Common myeloid progenitor, CD34-positive (primary cell): ENCODE results near the gene SOCS3.

ENCODE experiments used
- CTCF ChIA-PET: fragments of 350-600 bp; sonication (Branson Sonifier 250); formaldehyde crosslinking; loops from one replicate; lab custom pipeline; 2021; ENCODE audit warnings: antibody characterized with exemption; lab: Charles Lee
- POLR2A ChIA-PET: fragments of 350-600 bp; sonication (Branson Sonifier 250); formaldehyde crosslinking; loops from one replicate; lab custom pipeline; 2021; ENCODE audit warnings: antibody characterized with exemption; lab: Charles Lee
- DNase-seq, 3 donors: peaks; one replicate each; pipeline versions ENCODE4 v3.0.0 to v3.0.0-alpha.2; 2013
- H3K27ac ChIP-seq, 2 experiments: 1 replicate in 1 of 2; 2 replicates in 1 of 2; pipeline ENCODE4 v1.7.0; 2013; ENCODE audit warnings: inconsistent platforms in 2 of 2, low read length in 2 of 2, mild to moderate bottlenecking in 2 of 2, low read depth in 1 of 2, moderate library complexity in 1 of 2; ENCODE audit not compliant: severe bottlenecking in 2 of 2, insufficient read depth in 1 of 2, poor library complexity in 1 of 2
- H3K27me3 ChIP-seq, 5 experiments: replicated peaks in 2 of 5; 1 replicate in 3 of 5; 2 replicates in 2 of 5; pipeline versions ENCODE4 v1.6.1 to v1.7.0; 2013; ENCODE audit warnings: low read length in 4 of 5, mild to moderate bottlenecking in 2 of 5, moderate library complexity in 2 of 5, inconsistent platforms in 1 of 5; ENCODE audit not compliant: insufficient read depth in 5 of 5, control insufficient read depth in 4 of 5
- H3K36me3 ChIP-seq, 4 experiments: 1 replicate in 2 of 4; 2 replicates in 2 of 4; pipeline versions ENCODE4 v1.6.1 to v1.7.0; 2013; ENCODE audit warnings: low read length in 3 of 4, control low read depth in 1 of 4, mild to moderate bottlenecking in 1 of 4; ENCODE audit not compliant: control insufficient read depth in 4 of 4, insufficient read depth in 4 of 4
- H3K4me1 ChIP-seq, 4 experiments: 1 replicate in 3 of 4; 2 replicates in 1 of 4; pipeline versions ENCODE4 v1.6.1 to v1.7.1; 2013; ENCODE audit warnings: low read length in 3 of 4, mild to moderate bottlenecking in 3 of 4, control low read depth in 1 of 4, inconsistent platforms in 1 of 4, moderate library complexity in 1 of 4; ENCODE audit not compliant: control insufficient read depth in 4 of 4, insufficient read depth in 4 of 4; ENCODE audit errors: control extremely low read depth in 1 of 4
- H3K4me3 ChIP-seq, 7 experiments: 1 replicate in 4 of 7; 2 replicates in 3 of 7; pipeline versions ENCODE4 v1.5.1 to v1.7.0; 2013; ENCODE audit warnings: mild to moderate bottlenecking in 7 of 7, low read length in 6 of 7, moderate library complexity in 6 of 7, inconsistent platforms in 2 of 7, low read depth in 2 of 7, control low read depth in 1 of 7; ENCODE audit not compliant: insufficient read depth in 4 of 7, control insufficient read depth in 1 of 7; ENCODE audit errors: extremely low read depth in 1 of 7
- H3K9me3 ChIP-seq, 5 experiments: 1 replicate in 4 of 5; 2 replicates in 1 of 5; pipeline versions ENCODE4 v1.6.1 to v1.7.1; 2013; ENCODE audit warnings: low read length in 4 of 5, mild to moderate bottlenecking in 2 of 5, inconsistent platforms in 1 of 5, low read depth in 1 of 5, moderate library complexity in 1 of 5; ENCODE audit not compliant: control insufficient read depth in 4 of 5, insufficient read depth in 2 of 5; ENCODE audit errors: control extremely low read depth in 1 of 5
- WGBS: methylation state at CpG from one replicate; pipeline ENCODE4 v1.1.5; 2013; ENCODE audit not compliant: insufficient coverage; 5-methylcytosine and 5-hydroxymethylcytosine counted together

SOCS3 gene

GRCh38 chr17:78306913-78307312 is 53.0 kb downstream of the SOCS3 start:
- CTCF ChIA-PET = interaction anchor here (1.1 to 1.8 kb wide), 6 partner anchors 10 to 116 kb away, joined by 3 to 4 read pairs (median 4); no protein-coding TSS in a partner anchor
- 100% methylated on average over 1 of the region's 1 CpG for WGBS
- POLR2A ChIA-PET = interaction anchor here (0.6 kb wide), 1 partner anchor 53 kb away, joined by 5 read pairs; the partner anchor contains the start of gene SOCS3
- Histone ChIP-seq H3K9me3 (peaks cover 0 to 15% (median 11%) of the 10 kb centered on the region in 5 experiments), H3K27ac (no peak overlapping the region), H3K36me3 (no peaks in the 10 kb centered on the region), H3K4me1 (peaks cover 0 to 6% (median 0%) of the 10 kb centered on the region in 4 experiments), H3K4me3 (no peak overlapping the region), H3K27me3 (no peaks in the 10 kb centered on the region)
- peak in 1 of 3 donors; percentile 13 for DNase-seq
